NCI-H226 (cell line): ENCODE data around the gene TMCC1.

ENCODE experiments used
- DNase-seq: peaks from one replicate; pipeline ENCODE4 v3.0.0-alpha.2; 2015

TMCC1 gene

GRCh38 chr3:129673897-129674797 is 219.4 kb downstream of the TMCC1 start:
- DNase-seq: no peak

- DNase-seq: peak; percentile 51
Measured at GRCh38 chr3:129673012-129673411, 220.5 kb downstream of the TMCC1 start.

- no peak for DNase-seq
Measured at GRCh38 chr3:129672412-129672811, 221.1 kb downstream of the TMCC1 start.

GRCh38 chr3:129665024-129665768 is 228.3 kb downstream of the TMCC1 start:
- DNase-seq: peak; percentile 87

- DNase-seq: no peak
Measured at GRCh38 chr3:129663930-129664646, 229.4 kb downstream of the TMCC1 start.

GRCh38 chr3:129663045-129663446 is 230.5 kb downstream of the TMCC1 start:
- peak; percentile 82 for DNase-seq

- no peak for DNase-seq
Measured at GRCh38 chr3:129662191-129662608, 231.3 kb downstream of the TMCC1 start.

GRCh38 chr3:129661766-129662165 is 231.7 kb downstream of the TMCC1 start:
- DNase-seq: no peak

GRCh38 chr3:129658110-129658843 is 235.2 kb downstream of the TMCC1 start:
- DNase-seq: peak; percentile 42

GRCh38 chr3:129657261-129658046 is 236.1 kb downstream of the TMCC1 start:
- peak; percentile 19 for DNase-seq

- DNase-seq: no peak
Measured at GRCh38 chr3:129656659-129657247, 236.8 kb downstream of the TMCC1 start.

GRCh38 chr3:129655291-129655700 is 238.2 kb downstream of the TMCC1 start:
- no peak for DNase-seq

GRCh38 chr3:129654131-129654530 is 239.4 kb downstream of the TMCC1 start:
- DNase-seq: peak; percentile 25

- DNase-seq: no peak
Measured at GRCh38 chr3:129653019-129653418, 240.5 kb downstream of the TMCC1 start.

- peak; percentile 87 for DNase-seq
Measured at GRCh38 chr3:129651435-129652202, 241.9 kb downstream of the TMCC1 start.

- no peak for DNase-seq
Measured at GRCh38 chr3:129650256-129650872, 243.1 kb downstream of the TMCC1 start.

GRCh38 chr3:129648391-129648790 is 245.1 kb downstream of the TMCC1 start:
- DNase-seq: no peak

GRCh38 chr3:129645286-129645685 is 248.2 kb downstream of the TMCC1 start:
- no peak for DNase-seq

- DNase-seq: no peak
Measured at GRCh38 chr3:129644836-129645235, 248.7 kb downstream of the TMCC1 start.
